T-helper 1 cell (primary cell): ENCODE measurements around the gene UCP1.
"Not testable (repeated sequence)": the region's sequence is repeated elsewhere in the genome, so short reads cannot be mapped to it uniquely, and the experiment has no call there.

Experiments
- DNase-seq, 5 donors: peaks; one replicate each; pipeline ENCODE4 v3.0.0-alpha.2; 2012 to 2020

UCP1 gene

GRCh38 chr4:140533951-140534480 lies 34.7 kb downstream of the UCP1 start:
- no peak for DNase-seq

GRCh38 chr4:140529434-140529833 lies 39.3 kb downstream of the UCP1 start:
- DNase-seq: no peak

- DNase-seq: peak; percentile 95 to 99 (median 96)
Measured at GRCh38 chr4:140523857-140524742, 44.7 kb downstream of the UCP1 start, which contains the start of gene ELMOD2. Gene ELMOD2, plus strand, starts transcription at chr4:140524168. Its CDS starts 1,261 bp downstream, at chr4:140525429.

- DNase-seq: no peak
Measured at GRCh38 chr4:140523370-140523856, 45.3 kb downstream of the UCP1 start.

GRCh38 chr4:140515423-140515822 lies 53.3 kb downstream of the UCP1 start:
- DNase-seq: no peak

GRCh38 chr4:140513765-140514164 lies 55.0 kb downstream of the UCP1 start:
- DNase-seq: not testable (repeated sequence)
